ENCODE measurements around the gene APCDD1L.

APCDD1L gene

GRCh38 chr20:58515233-58516212 is at the start of gene APCDD1L:
Gene APCDD1L, minus strand, starts transcription at chr20:58515399. Its CDS starts 692 bp downstream, at chr20:58514707.
- DNase-seq: no peak

- DNase-seq: no peak
Observed at GRCh38 chr20:58559368-58559729, 44.1 kb upstream of the APCDD1L start.

GRCh38 chr20:58558486-58559367 is 43.5 kb upstream of the APCDD1L start:
- DNase-seq: no peak

GRCh38 chr20:58557733-58558342 is 42.6 kb upstream of the APCDD1L start:
- DNase-seq: no peak

GRCh38 chr20:58556961-58557360 is 41.8 kb upstream of the APCDD1L start:
- DNase-seq: no peak

GRCh38 chr20:58555078-58555765 is 40.0 kb upstream of the APCDD1L start:
- no peak for DNase-seq

- DNase-seq: no peak
Observed at GRCh38 chr20:58554541-58554940, 39.3 kb upstream of the APCDD1L start.

- DNase-seq: no peak
Observed at GRCh38 chr20:58553841-58554240, 38.6 kb upstream of the APCDD1L start.

GRCh38 chr20:58553166-58553696 is 38.0 kb upstream of the APCDD1L start:
- DNase-seq: no peak

GRCh38 chr20:58552366-58552934 is 37.3 kb upstream of the APCDD1L start:
- no peak for DNase-seq

- DNase-seq: no peak
Observed at GRCh38 chr20:58551631-58552030, 36.4 kb upstream of the APCDD1L start.

GRCh38 chr20:58550275-58551059 is 35.3 kb upstream of the APCDD1L start:
- DNase-seq: no peak

GRCh38 chr20:58549231-58550209 is 34.3 kb upstream of the APCDD1L start:
- DNase-seq: no peak

GRCh38 chr20:58547623-58548475 is 32.6 kb upstream of the APCDD1L start:
- DNase-seq: no peak

GRCh38 chr20:58546756-58547622 is 31.8 kb upstream of the APCDD1L start:
- no peak for DNase-seq

- DNase-seq: no peak
Observed at GRCh38 chr20:58546416-58546711, 31.2 kb upstream of the APCDD1L start.

- DNase-seq: no peak
Observed at GRCh38 chr20:58545565-58546415, 30.6 kb upstream of the APCDD1L start.

All from NK-92 treated with Interleukin-12 subunit alpha and Interleukin-12 subunit beta, amount 100 ng/mL, for 24 hours (cell line).